HG03135 (cell line): ENCODE results near the gene CYP3A4.
"Not testable (repeated sequence)": the region's sequence is repeated elsewhere in the genome, so short reads cannot be mapped to it uniquely, and the experiment has no call there.

Experiments
- ATAC-seq: cut with Tn5 transposase; IDR thresholded peaks from one replicate; pipeline ENCODE4 v1.9.1; 2021; ENCODE audit warnings: mild to moderate bottlenecking, moderate library complexity; ENCODE audit not compliant: unreplicated experiment

The CYP3A4 gene

GRCh38 chr7:99762680-99763327 is 21.2 kb downstream of the CYP3A4 start:
- ATAC-seq = no peak

GRCh38 chr7:99755085-99755484 is 28.9 kb downstream of the CYP3A4 start:
- ATAC-seq = no peak

GRCh38 chr7:99752356-99752755 is 31.6 kb downstream of the CYP3A4 start:
- no peak for ATAC-seq

- not testable (repeated sequence) for ATAC-seq
Measured at GRCh38 chr7:99751322-99752052, 32.5 kb downstream of the CYP3A4 start.

DNA sequence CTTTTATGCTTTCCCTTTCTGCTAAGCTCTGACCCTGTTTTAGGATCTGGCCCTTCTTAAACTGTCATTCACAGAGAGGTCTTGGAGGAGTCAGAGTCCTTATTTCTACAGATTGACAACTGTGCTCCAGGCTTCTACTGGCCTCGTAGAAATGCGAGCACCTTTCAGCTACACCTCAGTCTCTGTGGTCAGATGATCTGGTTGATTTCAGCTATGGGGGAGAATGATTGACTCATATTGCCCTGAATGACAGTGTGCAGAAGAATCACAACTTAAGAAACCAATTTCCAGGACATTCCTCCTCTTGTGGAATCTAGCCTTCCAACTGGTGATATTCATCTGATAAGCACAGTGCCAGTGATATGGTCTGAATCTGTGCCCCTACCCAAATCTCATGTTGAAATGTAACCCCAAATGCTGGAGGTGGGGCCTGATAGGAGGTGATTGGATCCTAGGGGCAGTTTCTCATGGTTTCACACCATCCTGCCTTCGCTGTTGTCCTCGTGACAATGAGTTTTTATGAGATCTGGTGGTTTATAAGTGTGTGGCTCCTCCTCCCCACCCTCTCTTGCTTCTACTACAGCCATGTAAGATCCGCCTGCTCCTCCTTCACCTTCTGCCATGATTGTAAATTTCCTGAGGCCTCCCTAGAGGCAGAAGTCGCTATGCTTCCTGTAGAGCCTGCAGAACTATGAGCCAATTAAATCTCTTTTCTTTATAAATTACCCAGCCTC is 35.0 kb downstream of the CYP3A4 start:
- ATAC-seq = no peak

GRCh38 chr7:99746915-99747314 is 37.1 kb downstream of the CYP3A4 start:
- ATAC-seq = not testable (repeated sequence)

- ATAC-seq = not testable (repeated sequence)
Measured at GRCh38 chr7:99745395-99745794, 38.6 kb downstream of the CYP3A4 start.

- no peak for ATAC-seq
Measured at GRCh38 chr7:99742737-99743394, 41.1 kb downstream of the CYP3A4 start.

DNA sequence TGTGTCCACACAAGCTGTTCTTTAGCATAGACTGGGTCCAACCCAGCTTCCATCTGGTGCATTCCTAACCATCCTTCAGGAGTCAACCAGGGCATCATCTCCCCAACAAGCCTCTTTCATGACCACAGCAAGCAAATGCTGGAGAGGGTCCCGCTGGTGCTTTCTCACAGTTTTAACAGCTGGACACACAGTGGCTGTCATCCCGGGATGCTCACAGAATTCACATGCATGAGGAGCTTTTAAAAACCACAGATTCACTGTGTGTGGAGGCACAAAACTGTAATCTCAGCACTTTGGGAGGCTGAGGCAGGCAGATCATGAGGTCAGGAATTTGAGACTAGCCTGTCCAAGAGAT is 42.6 kb downstream of the CYP3A4 start:
- ATAC-seq = no peak

DNA sequence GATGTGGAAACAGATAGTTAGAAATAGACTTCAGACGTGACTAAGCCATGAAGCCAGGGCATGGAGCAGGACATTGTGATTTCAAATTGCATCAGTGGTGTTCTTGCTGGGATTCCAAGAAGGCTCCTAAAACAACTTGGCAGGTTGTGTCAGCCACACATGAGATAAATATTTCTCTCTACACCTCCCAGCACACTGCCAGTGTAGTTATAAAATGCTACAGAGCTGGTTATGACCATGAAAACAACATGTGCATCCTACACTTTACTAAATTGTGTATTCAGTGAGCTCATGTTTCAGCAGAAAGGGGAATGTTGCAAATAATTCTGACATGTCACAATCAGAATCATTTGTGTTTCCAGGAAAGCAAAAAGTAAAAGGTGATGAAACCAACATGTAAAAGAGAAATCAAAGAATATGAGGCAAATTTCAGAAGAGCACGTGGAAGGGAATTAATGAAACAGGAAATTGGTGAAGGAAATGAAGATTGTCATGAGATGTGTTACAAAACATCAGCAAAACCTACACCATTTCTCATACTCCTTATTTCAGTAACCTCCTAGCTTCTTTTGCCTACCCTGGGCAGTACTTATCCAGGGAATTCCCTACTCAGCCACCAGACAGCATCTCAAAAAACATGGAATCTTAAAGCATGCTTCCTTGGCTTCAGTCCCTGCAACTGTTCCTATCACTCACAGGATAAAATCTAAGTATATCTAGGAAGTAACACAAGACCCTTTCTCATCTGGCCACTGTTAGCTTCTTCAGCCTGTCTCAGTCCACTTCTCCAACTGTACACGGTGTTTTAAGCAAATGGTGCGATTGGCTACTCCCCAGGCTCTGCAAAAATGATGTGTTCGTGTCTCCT is 43.2 kb downstream of the CYP3A4 start:
- ATAC-seq = no peak

DNA sequence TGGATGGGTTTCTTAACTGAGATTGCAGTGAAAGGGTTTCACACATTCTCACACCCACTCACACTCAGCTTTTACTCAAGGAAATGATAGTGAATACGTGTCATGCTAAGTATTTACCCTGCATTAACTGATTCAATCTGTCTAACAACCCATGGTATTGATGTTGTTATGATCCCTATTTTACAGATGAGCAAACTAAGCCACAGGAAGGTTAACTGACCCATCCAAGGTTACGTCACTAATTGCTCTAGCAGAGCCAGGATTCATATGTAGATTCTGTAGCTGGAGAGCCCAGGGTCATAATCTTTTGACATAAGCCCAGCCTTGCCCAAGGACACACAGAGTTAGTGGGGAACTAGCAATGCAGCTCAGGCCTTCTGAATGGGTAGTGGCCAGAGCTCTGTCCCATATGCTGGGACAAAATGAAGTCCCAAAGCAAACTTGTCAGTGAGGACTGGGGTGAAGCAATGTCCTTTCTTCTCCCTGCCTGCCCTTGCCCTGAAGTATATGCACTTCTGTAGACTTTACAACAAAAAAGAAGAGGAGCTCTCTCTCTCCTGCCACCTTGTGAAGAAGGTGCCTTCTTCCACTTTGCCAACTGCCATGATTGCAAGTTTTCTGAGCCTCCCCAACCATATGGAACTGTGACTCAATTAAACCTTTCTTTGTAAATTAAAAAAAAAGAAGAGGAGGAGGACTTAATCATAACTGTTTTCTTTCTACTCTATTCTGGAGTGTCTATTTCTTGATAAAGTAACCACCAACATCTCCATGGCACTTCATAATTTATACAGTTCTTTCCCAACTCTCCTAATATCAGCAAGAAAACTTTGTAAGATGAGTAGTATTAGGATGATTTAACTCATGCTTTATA is 44.0 kb downstream of the CYP3A4 start:
- no peak for ATAC-seq

GRCh38 chr7:99737726-99738125 is 46.3 kb downstream of the CYP3A4 start:
- no peak for ATAC-seq

- not testable (repeated sequence) for ATAC-seq
Measured at GRCh38 chr7:99736667-99737066, 47.3 kb downstream of the CYP3A4 start.

GRCh38 chr7:99734987-99735386 is 49.0 kb downstream of the CYP3A4 start, which contains the start of gene CYP3A7:
Gene CYP3A7 (minus strand): TSS chr7:99735196. CDS start chr7:99735093, 103 bp downstream.
- no peak for ATAC-seq

- no peak for ATAC-seq
Measured at GRCh38 chr7:99733448-99733847, 50.5 kb downstream of the CYP3A4 start.

GRCh38 chr7:99733003-99733402 is 51.0 kb downstream of the CYP3A4 start:
- ATAC-seq = no peak

DNA sequence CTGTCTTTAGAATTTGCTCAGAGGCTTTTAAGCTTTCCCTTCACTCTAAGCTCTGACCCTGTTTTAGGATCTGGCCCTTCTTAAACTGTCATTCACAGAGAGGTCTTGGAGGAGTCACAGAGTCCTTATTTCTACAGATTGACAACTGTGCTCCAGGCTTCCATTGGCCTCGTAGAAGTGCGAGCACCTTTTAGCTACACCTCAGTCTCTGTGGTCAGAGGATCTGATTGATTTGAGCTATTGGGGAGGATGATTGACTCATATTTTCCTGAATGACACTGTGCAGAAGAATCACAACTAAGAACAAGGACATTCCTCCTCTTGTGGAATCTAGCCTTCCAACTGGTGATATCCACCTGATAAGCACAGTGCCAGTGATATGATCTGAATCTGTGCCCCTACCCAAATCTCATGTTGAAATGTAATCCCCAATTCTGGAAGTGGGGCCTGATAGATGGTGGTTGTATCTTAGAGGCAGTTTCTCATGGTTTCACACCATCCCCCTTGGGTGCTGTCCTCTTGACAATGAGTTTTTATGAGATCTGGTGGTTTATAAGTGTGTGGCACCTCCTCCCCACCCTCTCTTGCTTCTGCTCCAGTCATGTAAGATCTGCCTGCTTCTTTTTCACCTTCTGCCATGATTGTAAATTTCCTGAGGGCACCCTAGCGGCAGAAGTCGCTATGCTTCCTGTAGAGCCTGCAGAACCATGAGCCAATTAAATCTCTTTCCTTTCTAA is 52.2 kb downstream of the CYP3A4 start:
- no peak for ATAC-seq

GRCh38 chr7:99730992-99731391 is 53.0 kb downstream of the CYP3A4 start:
- ATAC-seq = no peak
